HepG2 (cell line): ENCODE measurements around the gene TBC1D22A. TPM values are rescaled to one million over a fixed set of nuclear protein-coding genes. Genes with fewer than 3 reads are reported as not detected.

Source experiments
- CHCHD3 ChIP-seq: sonication (generic); formaldehyde crosslinking; IDR thresholded peaks from 2 replicates; pipeline ENCODE4 v1.8.0; 2022; ENCODE audit warnings: mild to moderate bottlenecking, missing genetic modification reagents, moderate library complexity
- FLYWCH1 ChIP-seq: sonication (generic); formaldehyde crosslinking; IDR thresholded peaks from 2 replicates; pipeline ENCODE4 v1.8.1; 2023; ENCODE audit warnings: mild to moderate bottlenecking, missing genetic modification reagents
- IRF2 ChIP-seq: IDR thresholded peaks from 2 replicates; pipeline ENCODE4 v1.6.1; 2018; ENCODE audit warnings: missing genetic modification reagents, missing compliant biosample characterization
- KDM6A ChIP-seq: IDR thresholded peaks from 2 replicates; pipeline ENCODE4 v1.6.1; 2016; ENCODE audit warnings: low read depth
- KLF12 ChIP-seq: sonication (generic); formaldehyde crosslinking; IDR thresholded peaks from 2 replicates; pipeline ENCODE4 v1.4.0; 2020; ENCODE audit warnings: missing genetic modification reagents, borderline replicate concordance
- KMT2B ChIP-seq: IDR thresholded peaks from 2 replicates; pipeline ENCODE4 v1.6.1; 2016; ENCODE audit warnings: missing genetic modification reagents, missing compliant biosample characterization
- MXD4 ChIP-seq: IDR thresholded peaks from 2 replicates; pipeline ENCODE4 v1.6.1; 2016; ENCODE audit warnings: mild to moderate bottlenecking, missing biosample characterization, missing genetic modification reagents
- NCOA1 ChIP-seq: sonication (generic); formaldehyde crosslinking; IDR thresholded peaks from 2 replicates; pipeline ENCODE4 v1.9.0; 2021; ENCODE audit warnings: missing genetic modification reagents
- RORA ChIP-seq: sonication (generic); formaldehyde crosslinking; IDR thresholded peaks from 2 replicates; pipeline ENCODE4 v1.5.0; 2020; ENCODE audit warnings: mild to moderate bottlenecking, missing genetic modification reagents, moderate library complexity
- RXRB ChIP-seq: IDR thresholded peaks from 2 replicates; pipeline ENCODE4 v1.6.1; 2016; ENCODE audit warnings: borderline replicate concordance, missing genetic modification reagents, missing compliant biosample characterization
- SATB2 ChIP-seq: sonication (generic); formaldehyde crosslinking; IDR thresholded peaks from 2 replicates; pipeline ENCODE4 v1.5.0; 2020; ENCODE audit warnings: missing genetic modification reagents
- SNRNP70 ChIP-seq: fragments of 200-400 bp; formaldehyde crosslinking; IDR thresholded peaks from 2 replicates; pipeline ENCODE4 v1.6.1; 2017; ENCODE audit warnings: mild to moderate bottlenecking, low read depth, low read length, moderate library complexity
- TEAD2 ChIP-seq: sonication (generic); formaldehyde crosslinking; IDR thresholded peaks from 2 replicates; pipeline ENCODE4 v1.9.0; 2021; ENCODE audit warnings: missing genetic modification reagents
- YEATS4 ChIP-seq: sonication (generic); formaldehyde crosslinking; IDR thresholded peaks from 2 replicates; pipeline ENCODE4 v1.4.0; 2020; ENCODE audit warnings: missing genetic modification reagents, borderline replicate concordance
- ZFP82 ChIP-seq: sonication (generic); formaldehyde crosslinking; IDR thresholded peaks from 2 replicates; pipeline ENCODE4 v1.5.1; 2020; ENCODE audit warnings: mild to moderate bottlenecking, missing genetic modification reagents, borderline replicate concordance
- ZNF292 ChIP-seq: sonication (generic); formaldehyde crosslinking; IDR thresholded peaks from 2 replicates; pipeline ENCODE4 v1.8.1; 2022; ENCODE audit warnings: mild to moderate bottlenecking, low read depth, missing genetic modification reagents, borderline replicate concordance
- ZNF343 ChIP-seq: sonication (generic); formaldehyde crosslinking; IDR thresholded peaks from 2 replicates; pipeline ENCODE4 v1.4.0; 2020; ENCODE audit warnings: mild to moderate bottlenecking, missing genetic modification reagents
- ZNF383 ChIP-seq: sonication (generic); formaldehyde crosslinking; IDR thresholded peaks from 2 replicates; pipeline ENCODE4 v1.4.0; 2020; ENCODE audit warnings: missing genetic modification reagents, mild to moderate bottlenecking, borderline replicate concordance
- ZNF607 ChIP-seq: sonication (generic); formaldehyde crosslinking; IDR thresholded peaks from 2 replicates; pipeline ENCODE4 v1.5.1; 2020; ENCODE audit warnings: missing genetic modification reagents, mild to moderate bottlenecking, borderline replicate concordance
- polyA plus RNA-seq, 8 experiments: library from polyadenylated mRNA; depleted of rRNA in 3 of 8; stranded (reverse) in 7 of 8; unstranded in 1 of 8; fragments of >200 nt; fragmentation: Illumina TruSeq in 4 of 8; extraction: Trizol in 4 of 8; gene quantifications; 2 replicates each; pipeline versions ENCODE4 v1.2.1 to v1.2.3, GENCODE V29; 2011 to 2016; ENCODE audit warnings: low read depth in 4 of 8, missing spikeins in 1 of 8, mixed read lengths in 1 of 8; ENCODE audit not compliant: insufficient read depth in 1 of 8
- total RNA-seq, 5 experiments: library from RNA; depleted of rRNA; stranded (reverse); fragments of >200 nt; fragmentation: Illumina TruSeq; extraction: Trizol; gene quantifications; 2 replicates each; pipeline ENCODE4 v1.2.3, GENCODE V29; 2016; ENCODE audit warnings: low read depth in 1 of 5
- TF ChIP-seq, protein P1 (sequence below): sonication (generic); formaldehyde crosslinking; IDR thresholded peaks from 2 replicates; pipeline ENCODE4 v1.5.0; 2020; ENCODE audit warnings: missing genetic modification reagents, mild to moderate bottlenecking, borderline replicate concordance
- TF ChIP-seq, protein P2 (sequence below): sonication (generic); formaldehyde crosslinking; IDR thresholded peaks from 2 replicates; pipeline ENCODE4 v1.8.1; 2022; ENCODE audit warnings: low read depth, mild to moderate bottlenecking, missing genetic modification reagents
- TF ChIP-seq, protein P3 (sequence below), 2 experiments: sonication (generic) in 1 of 2; formaldehyde crosslinking in 1 of 2; IDR thresholded peaks; 2 replicates each; pipeline versions ENCODE4 v1.4.0 to v1.6.1; 2016 to 2020; ENCODE audit warnings: borderline replicate concordance in 1 of 2, low read depth in 1 of 2, mild to moderate bottlenecking in 1 of 2, missing genetic modification reagents in 1 of 2

TBC1D22A gene
- total and polyA plus RNA-seq, 2 of the 13 experiments (the other 11 are each of a cell fraction or from before 2014, with no cell fraction given) = 17.3 to 18.0 TPM

DNA sequence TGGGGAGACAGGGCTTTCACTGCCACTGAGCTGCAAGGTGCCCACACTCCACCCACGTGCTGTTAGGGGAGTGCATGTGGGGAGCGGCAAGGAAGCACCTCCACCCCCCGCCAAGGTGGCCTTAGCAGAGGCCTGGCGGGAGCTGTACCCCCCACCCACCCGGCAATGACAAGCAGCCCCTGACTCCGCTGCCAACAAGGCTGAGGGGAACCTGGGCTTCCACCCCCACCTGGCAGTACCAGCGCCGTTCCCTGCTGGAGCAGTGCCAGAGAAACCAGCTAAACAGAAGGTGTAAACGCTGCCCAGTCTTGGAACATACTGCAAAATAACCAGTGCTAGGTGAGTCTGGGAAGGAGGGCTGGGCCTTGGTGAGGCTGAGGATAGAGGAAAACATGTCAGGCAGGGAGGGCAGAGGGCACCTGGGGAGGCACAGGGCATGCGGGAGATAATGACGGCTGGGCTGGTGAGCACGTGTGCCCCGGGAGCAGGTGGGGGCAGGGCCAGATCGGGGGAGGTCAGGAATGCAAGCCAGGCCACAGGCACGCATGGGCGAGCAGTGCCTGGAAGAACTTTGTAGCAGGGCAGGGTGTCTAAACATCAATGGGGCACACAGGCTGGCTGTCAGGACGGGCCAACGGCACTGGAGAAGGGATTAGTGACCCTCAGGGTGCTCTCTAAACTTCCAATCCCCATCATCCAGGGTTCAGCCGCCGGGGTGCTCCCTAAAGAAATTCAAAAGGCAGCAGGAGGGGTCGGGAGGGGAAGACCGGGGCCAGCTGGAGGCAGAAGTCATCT, 31.0 kb upstream of the TBC1D22A start (continued):
- TF ChIP-seq ZNF343 (CRISPR knock-in tag) (peak; percentile 52; the same call in 1 of the 2 replicates), ZFP82 (CRISPR knock-in tag) (no peak), IRF2 (CRISPR knock-in tag) (peak; percentile 72; the same call in 1 of the 2 replicates), ZNF292 (peak; percentile 75), TEAD2 (CRISPR knock-in tag) (no peak), NCOA1 (CRISPR knock-in tag) (peak; percentile 99), ZNF383 (CRISPR knock-in tag) (no peak), RXRB (CRISPR knock-in tag) (peak; percentile 95), ZNF607 (CRISPR knock-in tag) (peak; percentile 35; the same call in 1 of the 2 replicates), KMT2B (CRISPR knock-in tag) (0 out of 2 replicates have a peak, but pooled peaks have one; percentile 41), YEATS4 (CRISPR knock-in tag) (peak; percentile 90), KDM6A (CRISPR knock-in tag) (peak; percentile 79), MXD4 (peak; percentile 93; the same call in 1 of the 2 replicates), KLF12 (CRISPR knock-in tag) (0 out of 2 replicates have a peak, but pooled peaks have one; percentile 28), CHCHD3 (CRISPR knock-in tag) (0 out of 2 replicates have a peak, but pooled peaks have one; percentile 55), SATB2 (CRISPR knock-in tag) (no peak), SNRNP70 (no peak), FLYWCH1 (CRISPR knock-in tag) (0 out of 2 replicates have a peak, but pooled peaks have one; percentile 60), RORA (CRISPR knock-in tag) (no peak)
- TF ChIP-seq, protein P1, sequence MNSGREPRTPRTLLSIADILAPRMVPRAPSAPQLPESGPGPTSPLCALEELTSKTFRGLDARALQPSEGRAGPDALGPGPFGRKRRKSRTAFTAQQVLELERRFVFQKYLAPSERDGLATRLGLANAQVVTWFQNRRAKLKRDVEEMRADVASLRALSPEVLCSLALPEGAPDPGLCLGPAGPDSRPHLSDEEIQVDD (CRISPR knock-in tag) = no peak
- TF ChIP-seq, protein P2, sequence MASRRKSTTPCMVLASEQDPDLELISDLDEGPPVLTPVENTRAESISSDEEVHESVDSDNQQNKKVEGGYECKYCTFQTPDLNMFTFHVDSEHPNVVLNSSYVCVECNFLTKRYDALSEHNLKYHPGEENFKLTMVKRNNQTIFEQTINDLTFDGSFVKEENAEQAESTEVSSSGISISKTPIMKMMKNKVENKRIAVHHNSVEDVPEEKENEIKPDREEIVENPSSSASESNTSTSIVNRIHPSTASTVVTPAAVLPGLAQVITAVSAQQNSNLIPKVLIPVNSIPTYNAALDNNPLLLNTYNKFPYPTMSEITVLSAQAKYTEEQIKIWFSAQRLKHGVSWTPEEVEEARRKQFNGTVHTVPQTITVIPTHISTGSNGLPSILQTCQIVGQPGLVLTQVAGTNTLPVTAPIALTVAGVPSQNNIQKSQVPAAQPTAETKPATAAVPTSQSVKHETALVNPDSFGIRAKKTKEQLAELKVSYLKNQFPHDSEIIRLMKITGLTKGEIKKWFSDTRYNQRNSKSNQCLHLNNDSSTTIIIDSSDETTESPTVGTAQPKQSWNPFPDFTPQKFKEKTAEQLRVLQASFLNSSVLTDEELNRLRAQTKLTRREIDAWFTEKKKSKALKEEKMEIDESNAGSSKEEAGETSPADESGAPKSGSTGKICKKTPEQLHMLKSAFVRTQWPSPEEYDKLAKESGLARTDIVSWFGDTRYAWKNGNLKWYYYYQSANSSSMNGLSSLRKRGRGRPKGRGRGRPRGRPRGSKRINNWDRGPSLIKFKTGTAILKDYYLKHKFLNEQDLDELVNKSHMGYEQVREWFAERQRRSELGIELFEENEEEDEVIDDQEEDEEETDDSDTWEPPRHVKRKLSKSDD (CRISPR knock-in tag) = peak; percentile 70; the same call in 1 of the 2 replicates
- TF ChIP-seq, protein P3, sequence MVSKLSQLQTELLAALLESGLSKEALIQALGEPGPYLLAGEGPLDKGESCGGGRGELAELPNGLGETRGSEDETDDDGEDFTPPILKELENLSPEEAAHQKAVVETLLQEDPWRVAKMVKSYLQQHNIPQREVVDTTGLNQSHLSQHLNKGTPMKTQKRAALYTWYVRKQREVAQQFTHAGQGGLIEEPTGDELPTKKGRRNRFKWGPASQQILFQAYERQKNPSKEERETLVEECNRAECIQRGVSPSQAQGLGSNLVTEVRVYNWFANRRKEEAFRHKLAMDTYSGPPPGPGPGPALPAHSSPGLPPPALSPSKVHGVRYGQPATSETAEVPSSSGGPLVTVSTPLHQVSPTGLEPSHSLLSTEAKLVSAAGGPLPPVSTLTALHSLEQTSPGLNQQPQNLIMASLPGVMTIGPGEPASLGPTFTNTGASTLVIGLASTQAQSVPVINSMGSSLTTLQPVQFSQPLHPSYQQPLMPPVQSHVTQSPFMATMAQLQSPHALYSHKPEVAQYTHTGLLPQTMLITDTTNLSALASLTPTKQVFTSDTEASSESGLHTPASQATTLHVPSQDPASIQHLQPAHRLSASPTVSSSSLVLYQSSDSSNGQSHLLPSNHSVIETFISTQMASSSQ (IDR thresholded peaks at IDR 0.05; ENCODE audit: low read depth) = no peak
- TF ChIP-seq, protein P3 (CRISPR knock-in tag; IDR thresholded peaks at IDR 0.05; ENCODE audit: borderline replicate concordance) = peak; percentile 58; the same call in 1 of the 2 replicates
